H1 (cell line): ENCODE data around the gene HSPB1. TPM values are rescaled to one million over a fixed set of nuclear protein-coding genes. Genes with fewer than 3 reads are reported as not detected.

Source experiments
- CTCF ChIA-PET: fragments of 300-600 bp; sonication (Branson Sonifier 250); formaldehyde crosslinking; loops from one replicate; lab custom pipeline; 2021; ENCODE audit not compliant: partially characterized antibody; lab: Charles Lee
- POLR2A ChIA-PET: fragments of 300-600 bp; sonication (Branson Sonifier 250); formaldehyde crosslinking; loops from one replicate; lab custom pipeline; 2021; ENCODE audit warnings: inconsistent platforms; ENCODE audit not compliant: partially characterized antibody; lab: Charles Lee
- DNase-seq, 2 experiments: peaks; one replicate each; pipeline versions ENCODE4 v3.0.0 to v3.0.0-alpha.2; 2010 to 2022; ENCODE audit warnings: low spot score in 2 of 2, low read depth in 1 of 2, mixed read lengths in 1 of 2
- FAIRE-seq: peaks from 2 replicates; lab custom pipeline; 2011; peaks lifted over from hg19 to GRCh38; lab: Jason Lieb, UNC
- H2AFZ ChIP-seq: 2 replicates; pipeline ENCODE4 v1.8.1; 2012; ENCODE audit warnings: low read length, inconsistent platforms
- H2AK5ac ChIP-seq: 2 replicates; pipeline ENCODE4 v1.6.1; 2013; ENCODE audit warnings: low read depth, low read length
- H2BK120ac ChIP-seq: replicated peaks from 2 replicates; pipeline ENCODE3; 2013; ENCODE audit warnings: low read depth, low read length, inconsistent platforms
- H2BK12ac ChIP-seq: 2 replicates; pipeline ENCODE4 v1.6.1; 2013; ENCODE audit warnings: low read depth, low read length
- H2BK15ac ChIP-seq: 2 replicates; pipeline ENCODE4 v1.6.1; 2013; ENCODE audit warnings: low read length
- H2BK20ac ChIP-seq: 2 replicates; pipeline ENCODE4 v1.6.1; 2013; ENCODE audit warnings: low read length
- H2BK5ac ChIP-seq: 2 replicates; pipeline ENCODE4 v1.6.1; 2013; ENCODE audit warnings: low read depth, low read length
- H3K14ac ChIP-seq: 2 replicates; pipeline ENCODE4 v1.6.1; 2013; ENCODE audit warnings: inconsistent platforms; ENCODE audit not compliant: insufficient read length
- H3K18ac ChIP-seq: 2 replicates; pipeline ENCODE4 v1.6.1; 2013; ENCODE audit warnings: low read length; ENCODE audit errors: extremely low read depth
- H3K23ac ChIP-seq: 2 replicates; pipeline ENCODE4 v1.6.1; 2013; ENCODE audit warnings: inconsistent platforms; ENCODE audit not compliant: insufficient read length
- H3K23me2 ChIP-seq: 2 replicates; pipeline ENCODE4 v1.6.1; 2013; ENCODE audit warnings: low read depth, low read length
- H3K27ac ChIP-seq: 2 replicates; pipeline ENCODE4 v1.6.1; 2011; ENCODE audit warnings: low read depth, low read length, inconsistent platforms
- H3K27me3 ChIP-seq, 4 experiments: replicated peaks in 1 of 4; 1 replicate in 1 of 4; 2 replicates in 3 of 4; pipeline versions ENCODE4 v1.6.1 to v1.8.1; 2011 to 2013; ENCODE audit warnings: low read length in 3 of 4, mild to moderate bottlenecking in 3 of 4, inconsistent platforms in 2 of 4, mixed read lengths in 2 of 4, moderate library complexity in 1 of 4; ENCODE audit not compliant: control insufficient read depth in 3 of 4, insufficient read depth in 3 of 4; ENCODE audit errors: extremely low read depth in 1 of 4
- H3K36me3 ChIP-seq, 4 experiments: 2 replicates each; pipeline versions ENCODE4 v1.6.1 to v1.8.1; 2011 to 2013; ENCODE audit warnings: mild to moderate bottlenecking in 4 of 4, low read length in 3 of 4, moderate library complexity in 2 of 4, control low read depth in 1 of 4, inconsistent platforms in 1 of 4; ENCODE audit not compliant: insufficient read depth in 4 of 4, control insufficient read depth in 2 of 4
- H3K4ac ChIP-seq: replicated peaks from 2 replicates; pipeline ENCODE3; 2013; ENCODE audit warnings: low read length, low read depth, mixed read lengths, inconsistent platforms; ENCODE audit not compliant: insufficient read length
- H3K4me1 ChIP-seq, 4 experiments: replicated peaks in 1 of 4; 1 replicate in 1 of 4; 2 replicates in 3 of 4; pipeline versions ENCODE4 v1.6.1 to v1.8.1; 2011 to 2013; ENCODE audit warnings: low read length in 3 of 4, inconsistent platforms in 2 of 4, mixed read lengths in 1 of 4; ENCODE audit not compliant: insufficient read depth in 4 of 4, control insufficient read depth in 3 of 4
- H3K4me2 ChIP-seq, 2 experiments: 2 replicates each; pipeline versions ENCODE4 v1.6.1 to v1.8.1; 2011 to 2013; ENCODE audit warnings: low read depth in 2 of 2, low read length in 2 of 2, control low read depth in 1 of 2, inconsistent platforms in 1 of 2, mild to moderate bottlenecking in 1 of 2; ENCODE audit not compliant: insufficient read depth in 1 of 2
- H3K4me3 ChIP-seq, 4 experiments: fragments of 200-600, 300-600 bp in 1 of 4; sonication (generic), shearing (Covaris generic), sonication (Bioruptor Twin) in 1 of 4; 2 replicates each; pipeline versions ENCODE4 v1.5.1 to v1.8.1; 2011 to 2016; ENCODE audit warnings: low read length in 4 of 4, low read depth in 3 of 4, control low read depth in 2 of 4, inconsistent platforms in 2 of 4, mild to moderate bottlenecking in 2 of 4, mixed read lengths in 1 of 4, moderate library complexity in 1 of 4; ENCODE audit not compliant: insufficient read depth in 2 of 4; ENCODE audit errors: extremely low read depth in 1 of 4
- H3K56ac ChIP-seq: replicated peaks from 2 replicates; pipeline ENCODE3; 2013; ENCODE audit warnings: low read depth, mild to moderate bottlenecking, mixed read lengths, low read length, inconsistent platforms; ENCODE audit not compliant: insufficient read length
- H3K79me1 ChIP-seq: 2 replicates; pipeline ENCODE4 v1.6.1; 2013; ENCODE audit warnings: low read depth, low read length, control low read depth
- H3K79me2 ChIP-seq, 2 experiments: 2 replicates each; pipeline versions ENCODE4 v1.6.1 to v1.8.1; 2012 to 2013; ENCODE audit warnings: low read length in 2 of 2, mild to moderate bottlenecking in 2 of 2, inconsistent platforms in 1 of 2; ENCODE audit not compliant: insufficient read depth in 2 of 2, control insufficient read depth in 1 of 2
- H3K9ac ChIP-seq, 4 experiments: replicated peaks in 1 of 4; 1 replicate in 1 of 4; 2 replicates in 3 of 4; pipeline versions ENCODE4 v1.6.1 to v1.8.1; 2011 to 2013; ENCODE audit warnings: low read depth in 3 of 4, low read length in 3 of 4, control low read depth in 2 of 4, mild to moderate bottlenecking in 2 of 4, moderate library complexity in 2 of 4, inconsistent platforms in 1 of 4; ENCODE audit errors: extremely low read depth in 1 of 4
- H3K9me3 ChIP-seq, 2 experiments: 2 replicates each; pipeline versions ENCODE4 v1.6.1 to v1.8.1; 2012 to 2013; ENCODE audit warnings: mild to moderate bottlenecking in 2 of 2, moderate library complexity in 2 of 2, control low read depth in 1 of 2, inconsistent platforms in 1 of 2, low read depth in 1 of 2, low read length in 1 of 2, mixed read lengths in 1 of 2; ENCODE audit not compliant: insufficient read depth in 2 of 2
- H4K20me1 ChIP-seq, 2 experiments: replicated peaks in 1 of 2; 2 replicates each; pipeline versions ENCODE3 to v1.8.1; 2011 to 2013; ENCODE audit warnings: inconsistent platforms in 2 of 2, low read length in 2 of 2, mild to moderate bottlenecking in 1 of 2; ENCODE audit not compliant: insufficient read depth in 2 of 2, control insufficient read depth in 1 of 2
- H4K5ac ChIP-seq: 2 replicates; pipeline ENCODE4 v1.6.1; 2013; ENCODE audit warnings: low read length, low read depth, mixed read lengths, inconsistent platforms; ENCODE audit not compliant: insufficient read length
- H4K8ac ChIP-seq: 2 replicates; pipeline ENCODE4 v1.8.0; 2013; ENCODE audit warnings: mild to moderate bottlenecking, moderate library complexity, low read length, inconsistent platforms; ENCODE audit not compliant: insufficient read depth; ENCODE audit errors: extremely low read depth
- H4K91ac ChIP-seq: replicated peaks from 2 replicates; pipeline ENCODE3; 2013; ENCODE audit warnings: low read length, mixed read lengths, inconsistent platforms; ENCODE audit not compliant: insufficient read length
- ASH2L ChIP-seq: fragments of 200-600, 300-600 bp; sonication (generic); IDR thresholded peaks from one replicate; pipeline ENCODE4 v1.7.1; 2017; ENCODE audit warnings: low read length
- CEBPB ChIP-seq: IDR thresholded peaks from 2 replicates; pipeline ENCODE4 v1.6.1; 2012; ENCODE audit warnings: low read depth, low read length
- HDAC2 ChIP-seq, 2 experiments: fragments of 300-600 bp in 1 of 2; sonication (generic) in 1 of 2; IDR thresholded peaks; 2 replicates each; pipeline ENCODE4 v1.6.1; 2011 to 2012; ENCODE audit warnings: low read depth in 2 of 2, low read length in 2 of 2, mild to moderate bottlenecking in 2 of 2, moderate library complexity in 2 of 2, borderline replicate concordance in 1 of 2, inconsistent platforms in 1 of 2
- KDM4A ChIP-seq: IDR thresholded peaks from one replicate; pipeline ENCODE4 v1.7.1; 2012; ENCODE audit warnings: low read depth, mild to moderate bottlenecking, moderate library complexity, low read length, inconsistent platforms; ENCODE audit not compliant: severe bottlenecking
- MAFK ChIP-seq: IDR thresholded peaks from 2 replicates; pipeline ENCODE4 v1.6.1; 2012; ENCODE audit warnings: low read depth, mild to moderate bottlenecking, improper control_type of control experiment, low read length
- MAX ChIP-seq: IDR thresholded peaks from 2 replicates; pipeline ENCODE4 v1.6.1; 2012; ENCODE audit warnings: inconsistent platforms
- PHF8 ChIP-seq: fragments of 200-600 bp; sonication (generic); conservative IDR thresholded peaks from 2 replicates; pipeline ENCODE4 v1.7.1; 2012; ENCODE audit warnings: low read depth, mild to moderate bottlenecking, inconsistent platforms, low read length, moderate library complexity
- TAF1 ChIP-seq: IDR thresholded peaks from 2 replicates; pipeline ENCODE4 v1.6.1; 2011; ENCODE audit warnings: mild to moderate bottlenecking, low read depth, low read length
- TBP ChIP-seq: IDR thresholded peaks from 2 replicates; pipeline ENCODE4 v1.6.1; 2011; ENCODE audit warnings: low read depth, low read length, improper control_type of control experiment
- WGBS, 2 experiments: shearing (Covaris generic) in 1 of 2; methylation state at CpG; one replicate each; pipeline versions ENCODE4 v1.1.6 to v1.1.7; 2013 to 2015; ENCODE audit warnings: low lambda C conversion rate in 2 of 2, mixed read lengths in 2 of 2, inconsistent platforms in 1 of 2, low coverage in 1 of 2, missing lambda C conversion rate in 1 of 2; ENCODE audit not compliant: insufficient replicate concordance in 2 of 2, insufficient coverage in 1 of 2, insufficient read length in 1 of 2; ENCODE audit errors: extremely low coverage in 1 of 2, missing lambda C conversion rate in 1 of 2; 5-methylcytosine and 5-hydroxymethylcytosine counted together
- polyA plus RNA-seq, 7 experiments: library from polyadenylated mRNA; depleted of rRNA in 3 of 7; stranded (reverse) in 5 of 7; unstranded in 2 of 7; fragments of >200 nt in 5 of 7; fragments of 200-250 nt in 2 of 7; gene quantifications; 1 replicate in 5 of 7; 2 replicates in 1 of 7; 4 replicates in 1 of 7; pipeline versions ENCODE4 v1.2.1 to v1.2.3, GENCODE V29; 2011 to 2013; ENCODE audit warnings: missing spikeins in 2 of 7, mixed read lengths in 2 of 7
- total RNA-seq: library from RNA; stranded (reverse); fragmentation: NEBNext Ultra II Directional; extraction: Animal tissue kit (Norgen Biotek cat#: 25700); gene quantifications from 2 replicates; pipeline ENCODE4 v1.2.1, GENCODE V29; 2021

The HSPB1 gene
- total and polyA plus RNA-seq, 2 of the 8 experiments (the other 6 are each of a cell fraction or from before 2014, with no cell fraction given): 165 to 254 TPM

DNA sequence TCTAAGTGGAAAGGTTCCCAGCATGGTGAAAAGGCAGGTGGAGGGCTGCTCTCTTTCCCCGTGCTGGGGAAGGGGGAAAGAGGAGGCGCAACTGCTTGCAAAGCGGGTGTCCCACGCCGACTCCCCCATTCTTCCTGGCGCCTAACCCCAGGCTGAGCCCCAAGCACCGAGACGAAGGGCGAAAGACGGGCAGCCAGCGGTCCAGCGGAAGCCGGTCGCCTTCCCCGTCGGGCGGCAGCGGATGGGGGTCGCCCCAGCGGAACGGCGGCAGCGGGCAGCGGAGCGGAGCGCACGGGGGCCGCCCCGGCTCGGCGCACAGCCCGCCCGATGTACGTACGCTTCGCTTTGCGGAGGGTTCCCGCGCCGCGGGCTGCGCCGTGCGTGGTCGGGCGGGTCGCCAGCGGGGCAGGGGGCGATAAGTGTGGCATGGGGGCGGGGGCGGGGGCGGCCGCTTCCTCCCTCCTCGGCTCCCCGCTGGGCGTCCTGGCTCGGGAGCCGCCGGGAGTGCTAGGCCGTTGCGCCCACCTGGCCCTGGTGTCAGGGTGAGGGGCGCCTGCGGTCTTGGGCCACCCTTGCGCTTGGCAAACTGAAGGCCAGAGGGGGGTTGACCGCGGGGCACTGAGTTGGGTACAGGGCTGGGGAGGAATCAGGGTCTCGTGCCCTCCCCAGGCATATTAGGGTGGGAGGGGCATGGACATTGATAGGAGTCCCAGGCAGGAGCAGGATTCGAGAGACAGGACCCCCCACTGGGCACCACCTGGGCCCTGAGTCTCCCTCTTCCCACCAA is 35.2 kb upstream of the HSPB1 start:
- no peaks in the 10 kb centered on the region for H4K20me1 ChIP-seq
- peak overlapping the region; percentile 42; the same call in 1 of the 2 replicates for H2AFZ ChIP-seq
- peaks cover 9% of the 10 kb centered on the region; the same call in 1 of the 2 replicates for H3K23me2 ChIP-seq
- H3K14ac ChIP-seq: no peak overlapping the region
- no peak overlapping the region for H4K5ac ChIP-seq
- ChIA-PET POLR2A (interaction anchor here (0.8 to 1.9 kb wide), 3 partner anchors 12 to 33 kb away, joined by 3 to 10 read pairs (median 5); no protein-coding TSS in a partner anchor), CTCF (interaction anchor here (4.5 to 4.8 kb wide), 2 partner anchors 46 to 90 kb away, joined by 23 to 26 read pairs; no protein-coding TSS in a partner anchor)
- 4% methylated on average over 59 of the region's 68 CpGs; no CpG with 5 or more reads in 1 of the 2 experiments for WGBS, 2 experiments
- H4K8ac ChIP-seq: peak overlapping the region; percentile 72
- H2BK20ac ChIP-seq: peak overlapping the region; percentile 98; the same call in 1 of the 2 replicates
- H3K4ac ChIP-seq: no peak overlapping the region
- no peak overlapping the region for H3K23ac ChIP-seq
- H3K79me2 ChIP-seq: no peaks in the 10 kb centered on the region
- H3K56ac ChIP-seq: no peak overlapping the region
- peaks cover 0 to 23% (median 18%) of the 10 kb centered on the region in 4 experiments; a peak in 6 of 7 replicates for H3K4me1 ChIP-seq
- H3K18ac ChIP-seq: peak overlapping the region; percentile 78
- FAIRE-seq (no peak), DNase-seq (peak in 1 of 2 experiments; percentile 84)
- no peaks in the 10 kb centered on the region for H3K36me3 ChIP-seq
- H3K27me3 ChIP-seq: peaks cover 0 to 5% (median 3%) of the 10 kb centered on the region in 4 experiments; a peak in 4 of 7 replicates
- peak overlapping the region in 3 of 4 experiments; percentile 51 to 71 (median 61); a peak in 5 of 7 replicates for H3K9ac ChIP-seq
- peak overlapping the region; percentile 18 for H2BK120ac ChIP-seq
- H2AK5ac ChIP-seq: no peak overlapping the region
- H3K4me3 ChIP-seq: peak overlapping the region; percentile 35 to 64 (median 56)
- H2BK5ac ChIP-seq: no peak overlapping the region; the same call in 1 of the 2 replicates
- no peak overlapping the region for H3K27ac ChIP-seq
- H3K9me3 ChIP-seq: no peaks in the 10 kb centered on the region
- H4K91ac ChIP-seq: peak overlapping the region; percentile 22
- H3K79me1 ChIP-seq: no peaks in the 10 kb centered on the region
- TF ChIP-seq PHF8 (peak; percentile 33; the same call in 1 of the 2 replicates), MAX (peak; percentile 44; the same call in 1 of the 2 replicates), CEBPB (no peak), MAFK (no peak), ASH2L (peak; percentile 34), KDM4A (peak; percentile 73), HDAC2 (IDR thresholded peaks at IDR 0.05; ENCODE audit: borderline replicate concordance in 1 of 2, low read depth in 2 of 2, low read length in 2 of 2) (peak in 1 of 2 experiments; percentile 18; a peak in 1 of 4 replicates), TBP (peak; percentile 45; the same call in 1 of the 2 replicates), TAF1 (0 out of 2 replicates have a peak, but pooled peaks have one; percentile 33)
- TF ChIP-seq, all 59 proteins: peak for 7
- Histone ChIP-seq H3K4me2 (peak overlapping the region; percentile 77 to 91), H2BK12ac (peak overlapping the region; percentile 72; the same call in 1 of the 2 replicates), H2BK15ac (no peak overlapping the region; the same call in 1 of the 2 replicates)
